Stimulated activated CD8-positive, alpha-beta memory T cell treated with anti-CD3 and anti-CD28 coated beads, Interleukin-12 subunit alpha, Interleukin-12 subunit beta, amount 100 ng/mL, for 1 hour (primary cell): ENCODE measurements around the gene TAOK1.

ENCODE experiments used
- DNase-seq: peaks from one replicate; pipeline ENCODE4 v3.0.0-alpha.2; 2020; ENCODE audit warnings: low read depth

The TAOK1 gene

GRCh38 chr17:29583324-29584248 lies 193.4 kb downstream of the TAOK1 start:
- no peak for DNase-seq

GRCh38 chr17:29584452-29585079 lies 194.4 kb downstream of the TAOK1 start:
- DNase-seq = no peak

- DNase-seq = no peak
Measured at GRCh38 chr17:29585080-29585751, 195.1 kb downstream of the TAOK1 start.

- DNase-seq = no peak
Measured at GRCh38 chr17:29586676-29587469, 196.7 kb downstream of the TAOK1 start.

DNA sequence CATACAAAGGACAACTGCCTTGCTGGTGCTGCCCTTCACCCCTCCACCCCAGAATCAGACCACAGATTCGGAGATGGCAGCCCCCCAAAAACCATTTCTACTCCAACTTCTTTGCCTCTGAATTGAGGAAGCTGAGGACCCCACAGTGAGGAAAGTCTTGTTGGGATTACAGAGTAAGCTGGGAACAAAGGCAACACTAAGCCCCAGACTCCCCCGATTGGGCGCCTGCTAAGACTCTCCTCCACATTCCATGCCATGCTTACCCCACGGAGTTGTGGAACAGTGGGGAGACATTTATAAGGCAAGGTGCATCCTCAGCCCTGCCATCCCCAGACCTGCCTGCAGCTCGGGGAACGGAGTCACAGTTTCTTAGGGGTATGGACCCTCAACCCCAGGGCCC lies 197.4 kb downstream of the TAOK1 start:
- DNase-seq = no peak

- DNase-seq = no peak
Measured at GRCh38 chr17:29588017-29588561, 197.9 kb downstream of the TAOK1 start.

DNA sequence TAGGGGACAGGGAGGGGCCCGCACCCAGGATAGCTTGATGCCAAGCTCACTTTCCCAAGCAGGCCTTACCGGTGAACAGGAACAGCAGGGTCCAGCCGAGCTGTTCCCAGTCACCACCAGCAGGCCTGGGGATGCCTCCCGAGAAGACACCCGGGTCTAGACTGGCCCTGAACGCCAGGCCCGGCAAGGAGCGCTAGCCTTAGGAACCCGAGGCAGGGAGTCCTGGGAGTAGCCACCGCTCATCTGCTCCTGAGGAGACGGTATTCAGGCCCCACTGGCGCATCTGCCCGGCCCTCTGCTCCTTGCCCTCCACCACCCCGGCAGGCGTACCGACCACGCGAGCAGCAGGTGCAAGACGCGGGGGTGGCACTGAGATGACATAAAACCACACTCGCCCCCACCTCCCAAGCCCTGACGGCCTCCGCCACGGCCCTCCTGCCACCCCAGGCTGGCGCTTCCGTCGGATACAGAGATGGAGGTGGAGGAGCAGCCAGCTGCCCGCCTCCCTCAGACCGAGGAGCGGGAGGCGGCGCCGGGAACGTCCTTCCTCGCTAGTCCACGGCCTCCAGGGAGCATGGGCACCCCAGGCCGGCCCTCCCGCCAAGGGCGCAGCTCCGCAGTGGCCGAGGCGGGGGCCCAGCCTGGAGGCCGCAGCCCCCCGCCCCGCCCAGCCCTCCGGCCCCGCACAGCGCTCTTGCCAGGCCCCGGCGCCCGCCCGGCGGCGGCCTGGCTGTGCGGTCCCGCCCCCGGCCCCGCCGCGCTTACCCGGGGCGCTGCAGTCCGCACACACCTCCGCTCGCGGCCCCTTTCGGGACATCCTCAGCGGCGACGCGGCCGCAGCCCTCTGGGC lies 198.6 kb downstream of the TAOK1 start:
- DNase-seq = peak; percentile 15

GRCh38 chr17:29589524-29590410 lies 199.6 kb downstream of the TAOK1 start, which contains the start of gene GIT1:
Gene GIT1, minus strand, starts transcription at chr17:29589648. Its CDS starts 270 bp downstream, at chr17:29589378.
- DNase-seq = peak; percentile 64

- DNase-seq = no peak
Measured at GRCh38 chr17:29590411-29591145, 200.4 kb downstream of the TAOK1 start.

DNA sequence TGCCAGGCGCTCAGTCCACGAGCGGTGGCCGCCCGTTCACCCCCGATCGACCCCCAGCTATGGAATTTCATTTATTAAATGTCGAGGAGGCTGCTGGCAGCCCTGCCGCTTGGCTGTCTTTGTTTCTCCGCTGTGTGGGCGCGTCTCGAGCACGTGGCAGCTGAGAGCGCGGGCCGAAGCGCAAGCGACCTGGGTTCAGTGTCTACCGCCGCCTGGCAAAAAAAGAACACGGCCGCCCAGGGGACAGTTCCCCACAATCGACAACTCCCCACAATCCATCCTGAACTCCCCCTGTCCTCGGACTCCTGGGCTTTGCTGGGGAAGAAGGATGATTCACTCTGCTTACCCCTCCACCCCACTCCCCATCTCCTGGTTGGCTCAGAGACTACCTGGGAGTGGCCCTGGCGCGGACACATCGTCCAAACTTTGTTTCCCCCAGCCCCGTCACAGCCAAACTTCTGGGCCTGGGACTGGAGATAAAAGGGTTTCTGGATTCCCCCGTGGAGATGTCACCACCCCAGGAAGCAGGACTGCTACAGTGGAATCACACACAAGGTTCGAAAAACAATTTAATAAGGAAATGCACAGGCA lies 201.1 kb downstream of the TAOK1 start:
- no peak for DNase-seq

DNA sequence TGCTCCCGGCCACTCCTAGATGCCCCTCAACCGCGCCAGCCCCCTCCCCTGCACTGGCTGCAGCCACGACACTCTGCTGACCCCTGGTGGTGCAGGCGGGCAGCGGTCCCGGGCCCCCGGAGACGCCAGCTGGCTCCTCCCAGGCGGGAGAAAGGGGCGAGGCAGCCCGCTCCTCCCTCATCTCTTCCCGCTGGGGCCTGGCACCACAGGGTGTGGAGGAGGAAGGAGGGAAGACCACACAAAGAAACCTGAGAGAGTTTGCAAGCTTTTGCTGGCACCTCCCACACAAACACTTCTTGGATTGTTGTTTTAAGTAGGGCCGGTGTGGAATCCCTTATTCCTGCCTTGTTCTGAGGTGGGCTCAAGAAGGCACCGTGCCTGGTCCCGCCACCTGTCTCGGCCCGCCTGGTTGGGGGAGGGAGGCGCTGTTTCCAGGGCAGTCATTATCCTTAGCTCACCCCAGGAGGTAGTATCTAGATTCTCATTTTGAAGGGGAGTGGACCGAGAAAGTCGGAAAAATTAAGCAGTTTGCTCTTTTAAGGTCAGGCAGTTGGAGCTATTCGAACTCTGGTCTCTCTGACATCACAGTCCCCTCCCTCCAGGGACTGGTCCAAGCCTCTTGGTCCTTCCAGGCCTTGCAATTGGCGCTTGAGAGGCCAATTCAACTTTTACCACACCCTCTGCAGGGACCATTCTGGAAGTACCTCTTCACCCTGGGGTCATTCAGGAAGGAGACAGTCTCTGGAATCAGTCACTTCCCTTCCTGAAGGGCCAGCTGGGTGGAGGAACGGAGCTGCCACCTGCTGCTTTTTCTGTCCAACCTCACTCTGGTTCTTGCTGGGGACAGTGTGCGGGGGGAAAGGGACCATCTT lies 201.8 kb downstream of the TAOK1 start:
- no peak for DNase-seq

DNA sequence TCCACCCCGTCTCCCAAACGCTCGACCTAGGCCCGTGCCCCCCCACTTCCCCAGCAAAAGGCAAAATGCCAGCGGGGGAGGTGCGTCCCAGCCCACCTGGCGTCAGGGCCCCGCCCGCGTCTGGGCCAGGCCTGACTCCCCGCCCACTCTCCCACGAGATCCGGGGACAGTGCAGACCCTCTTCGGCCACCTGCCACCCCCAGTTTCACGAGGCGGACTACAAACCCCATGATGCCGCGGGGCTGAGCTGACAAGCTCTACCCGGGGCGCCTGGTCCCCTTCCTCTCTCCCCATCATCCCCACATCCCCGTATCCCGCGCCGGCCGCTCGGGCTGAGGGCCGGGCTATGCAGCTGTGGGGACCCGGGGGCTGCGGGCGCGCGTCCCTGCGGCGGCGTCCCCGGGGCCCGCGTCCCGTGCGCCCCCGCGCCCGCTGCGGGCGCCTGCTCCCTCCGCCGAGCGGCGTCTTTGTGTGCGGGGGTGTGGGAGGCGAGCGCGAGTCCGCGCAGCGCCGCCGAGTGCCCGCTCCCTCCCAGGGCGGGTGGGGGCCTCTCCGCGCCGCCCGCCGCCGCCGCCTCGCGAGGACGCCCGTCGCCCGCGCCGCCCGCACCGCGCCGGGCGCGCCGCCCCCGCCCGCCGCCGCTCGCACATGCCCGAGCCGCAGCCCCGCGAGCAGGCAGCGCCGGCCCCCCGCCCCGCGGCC lies 202.8 kb downstream of the TAOK1 start, which contains the start of gene ANKRD13B:
ANKRD13B (plus strand) TSS at position 283 of the 702 bp plus-strand sequence. CDS start 490 bp downstream, outside the sequence.
- DNase-seq = no peak

GRCh38 chr17:29593591-29594518 lies 203.7 kb downstream of the TAOK1 start:
- DNase-seq = no peak

DNA sequence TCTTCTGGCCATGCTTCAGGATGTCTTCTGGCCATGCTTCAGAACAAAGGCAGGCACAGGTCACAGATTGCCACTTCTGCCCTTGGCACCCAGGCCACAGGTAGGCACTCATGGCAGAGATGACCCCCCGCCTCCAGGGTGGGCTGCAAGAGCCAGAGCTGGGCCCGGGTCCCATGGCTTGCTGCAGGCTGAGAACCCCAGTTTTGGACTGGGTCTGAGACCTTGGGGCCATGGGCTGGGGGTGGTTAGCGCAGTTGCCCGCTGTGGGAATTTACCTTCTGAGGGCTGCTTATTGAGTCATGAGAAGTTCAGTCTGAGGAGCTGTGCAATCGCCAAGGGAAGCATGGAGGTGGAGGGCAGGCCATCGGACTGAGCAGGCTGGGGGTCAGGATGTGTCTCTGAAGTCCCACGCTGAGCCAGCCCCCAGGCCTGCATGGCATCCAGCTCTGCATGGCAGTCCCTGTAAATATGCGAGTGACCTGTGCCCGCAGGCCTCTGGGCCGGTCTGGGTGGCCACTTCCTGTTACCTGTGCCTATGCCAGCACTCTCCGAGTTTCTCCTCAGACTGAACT lies 204.4 kb downstream of the TAOK1 start:
- no peak for DNase-seq
